Transverse colon (tissue), 4 donors: ENCODE measurements around the gene ZBTB39. TPM values are rescaled to one million over a fixed set of nuclear protein-coding genes. Genes with fewer than 3 reads are reported as not detected.
"Not testable (repeated sequence)": the region's sequence is repeated elsewhere in the genome, so short reads cannot be mapped to it uniquely, and the experiment has no call there.

Experiments
- DNase-seq: peaks from one replicate; pipeline ENCODE4 v3.0.0-alpha.2; 2019
- H3K27ac ChIP-seq, 4 donors: fragments of 200-600 bp; sonication (generic); 2 replicates each; pipeline ENCODE4 v1.5.1; 2016 to 2018; ENCODE audit warnings: inconsistent platforms in 4 of 4
- H3K27me3 ChIP-seq: fragments of 200-600 bp; sonication (generic); 2 replicates; pipeline ENCODE4 v1.5.1; 2017; ENCODE audit warnings: inconsistent platforms
- H3K36me3 ChIP-seq, 4 donors: fragments of 200-600 bp; sonication (generic); 2 replicates each; pipeline ENCODE4 v1.5.1; 2017 to 2019; ENCODE audit warnings: inconsistent platforms in 4 of 4
- H3K4me1 ChIP-seq, 4 donors: fragments of 200-600 bp; sonication (generic); 2 replicates each; pipeline ENCODE4 v1.5.1; 2017 to 2020; ENCODE audit warnings: inconsistent platforms in 4 of 4
- H3K4me3 ChIP-seq, 4 donors: fragments of 200-600 bp; sonication (generic); 1 replicate in 1 of 4; 2 replicates in 3 of 4; pipeline versions ENCODE4 v1.5.1 to v1.6.1; 2017 to 2019; ENCODE audit warnings: inconsistent platforms in 4 of 4
- H3K9me3 ChIP-seq, 2 donors: fragments of 200-600 bp; sonication (generic); 2 replicates each; pipeline ENCODE4 v1.5.1; 2017 to 2019; ENCODE audit warnings: inconsistent platforms in 2 of 2
- EP300 ChIP-seq: sonication (generic); formaldehyde crosslinking; IDR thresholded peaks from one replicate; pipeline ENCODE4 v1.6.1; 2017; ENCODE audit warnings: antibody characterized with exemption, low read depth
- POLR2A ChIP-seq: fragments of 450-650 bp; IDR thresholded peaks from one replicate; pipeline ENCODE4 v1.6.1; 2016; ENCODE audit warnings: antibody characterized with exemption, mild to moderate bottlenecking, moderate library complexity
- POLR2AphosphoS5 ChIP-seq, 3 donors: sonication (generic); formaldehyde crosslinking; IDR thresholded peaks; one replicate each; pipeline ENCODE4 v1.6.1; 2016; ENCODE audit warnings: antibody characterized with exemption in 3 of 3
- WGBS, 2 donors: methylation state at CpG; one replicate each; pipeline ENCODE4 v1.1.5; 2018; ENCODE audit warnings: low coverage in 1 of 2; 5-methylcytosine and 5-hydroxymethylcytosine counted together
- in situ Hi-C, 4 donors: fragments of 200-750 bp; cut with MboI; loops; one replicate each; pipeline versions ENCODE4 v1.15.0 to v1.15.1; 2017; ENCODE audit warnings: low sequenced_read_pairs in 3 of 4, low pct_ligation_motif_present in 1 of 4, low pct_unique_long_range_greater_than_20kb in 1 of 4
- intact Hi-C: fragments of 100-400 bp; cut with DNase I; formaldehyde crosslinking; loops from one replicate; pipeline ENCODE4 v1.15.1; 2023; ENCODE audit warnings: low total_unique reads
- total RNA-seq, 4 donors: library from RNA; depleted of rRNA; stranded (reverse); fragments of >200 nt; gene quantifications; one replicate each; pipeline ENCODE4 v1.1.0, GENCODE V29; 2016
- TF ChIP-seq, protein P1 (sequence below), 5 experiments: fragments of 200-600 bp in 3 of 5; fragments of 450-650 bp in 2 of 5; sonication (generic) in 3 of 5; IDR thresholded peaks; 1 replicate in 2 of 5; 2 replicates in 3 of 5; pipeline ENCODE4 v1.5.1; 2016 to 2017; ENCODE audit warnings: antibody characterized with exemption in 5 of 5, inconsistent platforms in 3 of 5, mild to moderate bottlenecking in 2 of 5, moderate library complexity in 1 of 5

ZBTB39 gene
- 1 to 10 TPM; 3.4 to 8.0 (median 4.8) TPM for total RNA-seq

- Histone ChIP-seq H3K4me3 (peak within 1 kb of the TSS; percentile 72 to 100 (median 82)), H3K27ac (peak within 1 kb of the TSS; percentile 82 to 89 (median 86)), H3K4me1 (peaks cover 14 to 41% (median 32%) of the 10 kb centered on the region in 4 donors), H3K9me3 (no peaks in the 10 kb centered on the region), H3K36me3 (peaks cover 0 to 9% (median 4%) of the 10 kb centered on the region in 4 donors), H3K27me3 (no peaks in the 10 kb centered on the region)
- DNase-seq: peak; percentile 65
- in situ Hi-C loops (loop anchor here in 2 of 4 donors (10.0 kb wide), 2 partner anchors 49 to 59 kb away; partner anchors contain the start of gene MYO1A (in 1 of the 2)), intact Hi-C loops (loop anchor here (2.0 to 10.0 kb wide), 2 partner anchors 57 to 179 kb away; no protein-coding TSS in a partner anchor)
- TF ChIP-seq, protein P1, sequence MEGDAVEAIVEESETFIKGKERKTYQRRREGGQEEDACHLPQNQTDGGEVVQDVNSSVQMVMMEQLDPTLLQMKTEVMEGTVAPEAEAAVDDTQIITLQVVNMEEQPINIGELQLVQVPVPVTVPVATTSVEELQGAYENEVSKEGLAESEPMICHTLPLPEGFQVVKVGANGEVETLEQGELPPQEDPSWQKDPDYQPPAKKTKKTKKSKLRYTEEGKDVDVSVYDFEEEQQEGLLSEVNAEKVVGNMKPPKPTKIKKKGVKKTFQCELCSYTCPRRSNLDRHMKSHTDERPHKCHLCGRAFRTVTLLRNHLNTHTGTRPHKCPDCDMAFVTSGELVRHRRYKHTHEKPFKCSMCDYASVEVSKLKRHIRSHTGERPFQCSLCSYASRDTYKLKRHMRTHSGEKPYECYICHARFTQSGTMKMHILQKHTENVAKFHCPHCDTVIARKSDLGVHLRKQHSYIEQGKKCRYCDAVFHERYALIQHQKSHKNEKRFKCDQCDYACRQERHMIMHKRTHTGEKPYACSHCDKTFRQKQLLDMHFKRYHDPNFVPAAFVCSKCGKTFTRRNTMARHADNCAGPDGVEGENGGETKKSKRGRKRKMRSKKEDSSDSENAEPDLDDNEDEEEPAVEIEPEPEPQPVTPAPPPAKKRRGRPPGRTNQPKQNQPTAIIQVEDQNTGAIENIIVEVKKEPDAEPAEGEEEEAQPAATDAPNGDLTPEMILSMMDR (IDR thresholded peaks at IDR 0.05): peak; percentile 31 to 51 (median 34)
- no peak for TF ChIP-seq POLR2AphosphoS5 (IDR thresholded peaks at IDR 0.05)
- WGBS, 2 donors: 0% methylated on average over 48 of the region's 94 CpGs; no CpG with 5 or more reads in 1 of the 2 donors
Observed at GRCh38 chr12:57005980-57006808, at the start of gene ZBTB39. Gene ZBTB39 (minus strand): TSS chr12:57006546. CDS start chr12:57004917, 1,629 bp downstream.

DNA sequence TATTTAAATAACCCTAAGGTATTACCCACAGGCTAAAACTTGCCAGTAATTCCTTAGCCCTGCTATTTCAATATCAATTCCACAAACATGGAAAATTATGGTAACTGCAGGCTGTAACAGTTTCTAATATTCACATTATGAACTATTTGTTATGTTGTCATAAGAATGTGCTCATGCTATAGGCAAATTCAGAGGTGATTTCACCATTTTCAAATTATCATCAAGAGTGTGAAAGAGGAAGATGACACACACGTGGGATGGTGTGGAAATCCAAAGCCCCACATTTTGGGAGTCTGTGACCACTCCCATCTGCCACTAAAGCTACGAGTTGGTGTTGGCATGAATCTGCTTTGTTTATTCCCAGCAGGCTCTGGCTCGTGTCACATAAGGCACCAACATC lies 49.5 kb upstream of the ZBTB39 start:
- H3K27me3 ChIP-seq: no peaks in the 10 kb centered on the region
- H3K36me3 ChIP-seq: peaks cover 0 to 27% (median 0%) of the 10 kb centered on the region in 4 donors
- intact Hi-C loops: no loop called here
- H3K4me1 ChIP-seq: peaks cover 2 to 17% (median 4%) of the 10 kb centered on the region in 4 donors
- no peaks in the 10 kb centered on the region for H3K9me3 ChIP-seq
- H3K27ac ChIP-seq: peak overlapping the region; percentile 46 to 65 (median 53)
- no peak overlapping the region for H3K4me3 ChIP-seq
- no peak for DNase-seq
- no peak for TF ChIP-seq EP300
- no peak for TF ChIP-seq POLR2AphosphoS5 (IDR thresholded peaks at IDR 0.05)
- TF ChIP-seq POLR2A: no peak
- TF ChIP-seq, protein P1 (IDR thresholded peaks at IDR 0.05): no peak
- WGBS, 2 donors: 51 to 55% methylated on average over 2 to 3 of the region's 3 CpGs
- in situ Hi-C loops: loop anchor here in 1 of 4 donors (10.0 kb wide), 1 partner anchor 51 kb away; the partner anchor contains the start of gene ZBTB39

DNA sequence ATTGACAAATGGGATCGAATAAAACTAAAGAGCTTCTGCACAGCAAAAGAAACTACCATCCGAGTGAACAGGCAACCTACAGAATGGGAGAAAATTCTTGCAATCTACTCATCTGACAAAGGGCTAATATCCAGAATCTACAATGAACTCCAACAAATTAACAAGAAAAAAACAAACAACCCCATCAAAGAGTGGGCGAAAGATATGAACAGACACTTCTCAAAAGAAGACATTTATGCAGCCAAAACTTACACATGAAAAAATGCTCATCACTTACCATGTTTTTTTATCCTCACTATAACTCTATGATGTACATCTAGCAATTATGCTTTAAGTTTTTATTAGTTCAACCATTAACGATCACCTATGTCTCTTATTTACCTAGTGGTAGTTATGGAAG lies 47.6 kb upstream of the ZBTB39 start:
- H3K27ac ChIP-seq, H3K4me3 ChIP-seq, intact Hi-C loops, H3K27me3 ChIP-seq, H3K9me3 ChIP-seq, DNase-seq: not testable (repeated sequence)
- peaks cover 5 to 25% (median 9%) of the 10 kb centered on the region in 4 donors for H3K4me1 ChIP-seq
- in situ Hi-C loops: loop anchor here in 1 of 4 donors (10.0 kb wide), 1 partner anchor 49 kb away; the partner anchor contains the start of gene ZBTB39
- 98 to 100% methylated on average over 3 to 4 of the region's 4 CpGs for WGBS, 2 donors
- peaks cover 0 to 10% (median 0%) of the 10 kb centered on the region in 4 donors for H3K36me3 ChIP-seq

GRCh38 chr12:57053146-57053545 lies 46.8 kb upstream of the ZBTB39 start:
- H3K27ac ChIP-seq, intact Hi-C loops, H3K4me3 ChIP-seq, H3K36me3 ChIP-seq, H3K9me3 ChIP-seq, DNase-seq, H3K27me3 ChIP-seq: not testable (repeated sequence)
- peaks cover 6 to 29% (median 13%) of the 10 kb centered on the region in 4 donors for H3K4me1 ChIP-seq
- WGBS, 2 donors: 80 to 99% methylated on average over 1 to 4 of the region's 4 CpGs
- in situ Hi-C loops: loop anchor here in 1 of 4 donors (10.0 kb wide), 1 partner anchor 48 kb away; the partner anchor contains the start of gene ZBTB39

DNA sequence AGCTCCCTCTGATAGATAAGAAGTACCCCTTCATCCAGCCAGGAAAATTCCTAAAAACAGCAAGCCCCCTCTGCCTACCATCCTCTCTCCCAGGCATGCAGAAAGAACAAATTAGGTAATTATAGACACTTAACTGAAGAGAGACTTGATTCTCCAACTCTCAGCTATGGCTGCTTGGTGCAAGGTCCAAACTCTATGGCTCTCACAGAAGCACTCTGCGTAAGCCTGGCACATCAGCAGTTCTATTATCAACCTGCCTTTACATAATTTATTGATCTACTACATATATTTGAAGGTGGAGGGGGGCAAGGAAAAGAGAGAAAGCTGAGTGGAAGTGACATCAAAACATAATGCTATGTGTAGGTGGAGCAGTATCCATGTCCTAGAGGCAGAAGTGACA lies 44.7 kb upstream of the ZBTB39 start:
- no peak for DNase-seq

More for the DNA sequence above, 44.7 kb upstream of the ZBTB39 start:
- Histone ChIP-seq H3K36me3 (no peaks in the 10 kb centered on the region), H3K4me3 (no peak overlapping the region), H3K9me3 (no peaks in the 10 kb centered on the region), H3K27me3 (no peaks in the 10 kb centered on the region), H3K4me1 (peaks cover 10 to 34% (median 26%) of the 10 kb centered on the region in 4 donors), H3K27ac (peak overlapping the region in 2 of 4 donors; percentile 78 to 80)
- intact Hi-C loops (no loop called here), in situ Hi-C loops (loop anchor here in 1 of 4 donors (10.0 kb wide), 1 partner anchor 46 kb away; the partner anchor contains the start of gene ZBTB39)
- WGBS, 2 donors: 40 to 83% methylated on average over 1 of the region's 1 CpG
- no peak for TF ChIP-seq POLR2AphosphoS5 (IDR thresholded peaks at IDR 0.05)
- TF ChIP-seq EP300: no peak
- TF ChIP-seq POLR2A: no peak
- TF ChIP-seq, protein P1 (IDR thresholded peaks at IDR 0.05): no peak
